CD4-positive, alpha-beta memory T cell (primary cell): ENCODE measurements around the gene HRH3. TPM values are rescaled to one million over a fixed set of nuclear protein-coding genes. Genes with fewer than 3 reads are reported as not detected.

Source experiments
- CTCF ChIA-PET: fragments of 350-600 bp; sonication (Branson Sonifier 250); formaldehyde crosslinking; loops from one replicate; lab custom pipeline; 2021; ENCODE audit warnings: inconsistent platforms; ENCODE audit not compliant: partially characterized antibody; lab: Charles Lee
- POLR2A ChIA-PET: fragments of 350-600 bp; sonication (Branson Sonifier 250); formaldehyde crosslinking; loops from one replicate; lab custom pipeline; 2021; ENCODE audit not compliant: partially characterized antibody; lab: Charles Lee
- DNase-seq, 5 donors: peaks; one replicate each; pipeline versions ENCODE4 v3.0.0 to v3.0.0-alpha.2; 2020 to 2022; ENCODE audit warnings: mixed read lengths in 1 of 5
- H3K27ac ChIP-seq: one replicate; pipeline ENCODE4 v1.7.0; 2013; ENCODE audit warnings: low read depth, low read length
- H3K27me3 ChIP-seq: 2 replicates; pipeline ENCODE4 v1.7.0; 2013; ENCODE audit warnings: mild to moderate bottlenecking, low read length, moderate library complexity; ENCODE audit not compliant: insufficient read depth
- H3K36me3 ChIP-seq: 2 replicates; pipeline ENCODE4 v1.7.0; 2013; ENCODE audit warnings: mild to moderate bottlenecking, low read length, moderate library complexity; ENCODE audit not compliant: insufficient read depth
- H3K4me1 ChIP-seq: 2 replicates; pipeline ENCODE4 v1.7.0; 2013; ENCODE audit warnings: mild to moderate bottlenecking, low read length, moderate library complexity; ENCODE audit not compliant: insufficient read depth
- H3K4me3 ChIP-seq, 2 donors: one replicate each; pipeline ENCODE4 v1.7.0; 2013; ENCODE audit warnings: low read length in 2 of 2, mild to moderate bottlenecking in 1 of 2
- H3K9me3 ChIP-seq, 2 donors: one replicate each; pipeline ENCODE4 v1.7.0; 2013; ENCODE audit warnings: low read length in 2 of 2, control low read depth in 1 of 2; ENCODE audit not compliant: control insufficient read depth in 1 of 2
- H3K27ac Mint-ChIP-seq, 7 donors: one replicate each; pipeline ENCODE4 v1.8.0; 2020 to 2021; ENCODE audit warnings: mixed read lengths in 7 of 7, mild to moderate bottlenecking in 6 of 7, inconsistent platforms in 3 of 7, moderate library complexity in 3 of 7
- H3K27me3 Mint-ChIP-seq, 2 donors: one replicate each; pipeline ENCODE4 v1.8.0; 2020 to 2021; ENCODE audit warnings: mixed read lengths in 2 of 2
- H3K36me3 Mint-ChIP-seq, 2 donors: one replicate each; pipeline ENCODE4 v1.8.0; 2020 to 2021; ENCODE audit warnings: mixed read lengths in 2 of 2, inconsistent platforms in 1 of 2, mild to moderate bottlenecking in 1 of 2
- H3K4me1 Mint-ChIP-seq, 4 donors: one replicate each; pipeline ENCODE4 v1.8.0; 2020 to 2021; ENCODE audit warnings: mixed read lengths in 4 of 4, mild to moderate bottlenecking in 1 of 4
- H3K4me3 Mint-ChIP-seq, 8 donors: one replicate each; pipeline ENCODE4 v1.8.0; 2020 to 2021; ENCODE audit warnings: mixed read lengths in 8 of 8, mild to moderate bottlenecking in 7 of 8, moderate library complexity in 6 of 8, inconsistent platforms in 3 of 8
- H3K9me3 Mint-ChIP-seq, 8 donors: one replicate each; pipeline ENCODE4 v1.8.0; 2020 to 2021; ENCODE audit warnings: mixed read lengths in 8 of 8, mild to moderate bottlenecking in 5 of 8, inconsistent platforms in 3 of 8, moderate library complexity in 1 of 8
- intact Hi-C: fragments of 100-400 bp; cut with micrococcal nuclease; formaldehyde crosslinking; loops from one replicate; pipeline ENCODE4 v1.15.1; 2023
- polyA plus RNA-seq, 2 donors: library from polyadenylated mRNA; unstranded; fragments of 300-500 nt; fragmentation: Illumina TruSeq; gene quantifications; one replicate each; pipeline ENCODE4 v1.2.3, GENCODE V29; 2021
- total RNA-seq, 2 experiments: library from RNA; stranded (reverse); gene quantifications; one replicate each; pipeline ENCODE4 v1.2.3, GENCODE V29; 2021

HRH3 gene
- total and polyA plus RNA-seq, 4 experiments from 2014 or later: not detected

DNA sequence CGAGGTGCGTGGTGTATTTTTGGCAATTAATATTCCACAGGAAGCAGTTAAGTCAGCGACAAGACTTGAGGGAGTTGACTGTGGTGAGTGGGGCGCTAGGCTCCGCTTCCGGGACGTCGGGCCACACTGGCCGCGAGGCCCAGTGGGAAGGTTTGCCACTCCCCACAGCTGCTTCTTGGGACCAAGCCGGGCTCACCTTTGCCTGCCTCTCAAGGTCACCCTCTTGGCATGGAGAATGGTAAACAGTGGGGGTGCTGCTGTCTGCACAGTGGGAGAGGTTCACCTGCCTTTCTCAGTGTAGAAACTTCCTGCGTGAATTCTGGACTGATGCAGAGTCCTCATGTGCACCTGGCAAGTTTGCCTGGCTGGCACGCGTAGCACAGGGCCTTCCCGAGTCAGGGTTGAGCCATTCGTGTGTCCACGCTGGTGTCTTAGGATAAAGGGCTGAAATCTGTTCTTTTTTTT lies 24.6 kb upstream of the HRH3 start:
- peaks cover 13 to 17% of the 10 kb centered on the region in 2 donors for H3K36me3 Mint-ChIP-seq
- H3K4me3 Mint-ChIP-seq: no peak overlapping the region
- no peak overlapping the region for H3K4me3 ChIP-seq
- intact Hi-C loops: no loop called here
- no peaks in the 10 kb centered on the region for H3K27me3 Mint-ChIP-seq
- H3K9me3 ChIP-seq: no peaks in the 10 kb centered on the region
- H3K9me3 Mint-ChIP-seq: peaks cover 0 to 2% (median 0%) of the 10 kb centered on the region in 8 donors
- H3K4me1 Mint-ChIP-seq: peaks cover 20 to 73% (median 39%) of the 10 kb centered on the region in 4 donors
- no peak for DNase-seq
- H3K27me3 ChIP-seq: no peaks in the 10 kb centered on the region
- H3K4me1 ChIP-seq: peaks cover 30% of the 10 kb centered on the region
- no peak overlapping the region for H3K27ac Mint-ChIP-seq
- H3K27ac ChIP-seq: no peak overlapping the region
- POLR2A ChIA-PET: no interaction called here
- H3K36me3 ChIP-seq: peaks cover 7% of the 10 kb centered on the region
- CTCF ChIA-PET: interaction anchor here (0.9 kb wide), 1 partner anchor 56 kb away, joined by 3 read pairs; no protein-coding TSS in a partner anchor

- intact Hi-C loops: no loop called here
- peaks cover 13 to 17% of the 10 kb centered on the region in 2 donors for H3K36me3 Mint-ChIP-seq
- peaks cover 23 to 76% (median 44%) of the 10 kb centered on the region in 4 donors for H3K4me1 Mint-ChIP-seq
- ChIA-PET CTCF (no interaction called here), POLR2A (no interaction called here)
- peaks cover 36% of the 10 kb centered on the region for H3K4me1 ChIP-seq
- H3K27ac ChIP-seq: no peak overlapping the region
- no peak for DNase-seq
- H3K9me3 ChIP-seq: no peaks in the 10 kb centered on the region
- H3K9me3 Mint-ChIP-seq: peaks cover 0 to 2% (median 0%) of the 10 kb centered on the region in 8 donors
- peak overlapping the region in 1 of 7 donors; percentile 66 for H3K27ac Mint-ChIP-seq
- H3K4me3 Mint-ChIP-seq: no peak overlapping the region
- H3K27me3 Mint-ChIP-seq: no peaks in the 10 kb centered on the region
- no peaks in the 10 kb centered on the region for H3K27me3 ChIP-seq
- H3K4me3 ChIP-seq: no peak overlapping the region
- peaks cover 7% of the 10 kb centered on the region for H3K36me3 ChIP-seq
Measured at GRCh38 chr20:62243906-62244515, 23.9 kb upstream of the HRH3 start.

- Histone ChIP-seq H3K27me3 (no peaks in the 10 kb centered on the region), H3K27ac (no peak overlapping the region), H3K4me3 (no peak overlapping the region), H3K36me3 (peaks cover 7% of the 10 kb centered on the region), H3K4me1 (peaks cover 37% of the 10 kb centered on the region), H3K9me3 (no peaks in the 10 kb centered on the region)
- DNase-seq: no peak
- Mint-ChIP-seq H3K27ac (no peak overlapping the region), H3K4me3 (no peak overlapping the region), H3K4me1 (peaks cover 24 to 73% (median 46%) of the 10 kb centered on the region in 4 donors), H3K9me3 (peaks cover 0 to 2% (median 0%) of the 10 kb centered on the region in 8 donors), H3K27me3 (peaks cover 0 to under 1% of the 10 kb centered on the region in 2 donors), H3K36me3 (peaks cover 13 to 17% of the 10 kb centered on the region in 2 donors)
- POLR2A ChIA-PET: no interaction called here
- CTCF ChIA-PET: no interaction called here
- intact Hi-C loops: no loop called here
Measured at GRCh38 chr20:62243106-62243505, 23.0 kb upstream of the HRH3 start.

DNA sequence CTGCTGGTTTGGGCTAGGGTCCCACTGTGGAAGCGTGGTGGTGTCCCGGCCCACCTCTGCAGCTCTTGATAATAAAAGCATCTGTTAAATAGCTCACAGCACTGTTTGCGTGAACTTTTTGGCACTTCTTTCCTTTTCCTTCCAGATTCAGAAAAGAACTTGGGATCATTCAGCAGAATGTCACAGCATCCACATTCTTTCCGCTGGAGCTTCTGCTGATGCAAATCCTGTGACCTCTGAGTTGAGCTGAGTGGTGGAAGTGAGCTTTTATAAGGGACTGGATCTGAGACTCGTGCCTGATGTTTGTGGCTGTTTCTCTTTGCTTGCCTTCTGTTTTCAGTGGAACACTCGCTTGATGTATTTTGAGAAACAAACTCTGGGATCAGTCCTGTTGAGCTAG lies 22.1 kb upstream of the HRH3 start:
- H3K27me3 ChIP-seq: no peaks in the 10 kb centered on the region
- H3K36me3 ChIP-seq: peaks cover 7% of the 10 kb centered on the region
- Mint-ChIP-seq H3K27me3 (peaks cover 0 to 3% of the 10 kb centered on the region in 2 donors), H3K27ac (peak overlapping the region in 4 of 7 donors; percentile 2 to 77 (median 32)), H3K9me3 (peaks cover 0 to 2% (median 0%) of the 10 kb centered on the region in 8 donors), H3K4me1 (peaks cover 28 to 80% (median 51%) of the 10 kb centered on the region in 4 donors), H3K36me3 (peaks cover 13 to 17% of the 10 kb centered on the region in 2 donors), H3K4me3 (peak overlapping the region in 2 of 8 donors; percentile 28 to 54)
- H3K9me3 ChIP-seq: no peaks in the 10 kb centered on the region
- peaks cover 45% of the 10 kb centered on the region for H3K4me1 ChIP-seq
- ChIA-PET POLR2A (no interaction called here), CTCF (interaction anchor here (1.0 kb wide), 1 partner anchor 231 kb away, joined by 5 read pairs; no protein-coding TSS in a partner anchor)
- no peak overlapping the region for H3K4me3 ChIP-seq
- no peak for DNase-seq
- intact Hi-C loops: no loop called here
- H3K27ac ChIP-seq: no peak overlapping the region

- Mint-ChIP-seq H3K4me1 (peaks cover 28 to 74% (median 44%) of the 10 kb centered on the region in 4 donors), H3K4me3 (peak overlapping the region in 7 of 8 donors; percentile 22 to 59 (median 39)), H3K27me3 (peaks cover 0 to 3% of the 10 kb centered on the region in 2 donors), H3K9me3 (no peaks in the 10 kb centered on the region), H3K36me3 (peaks cover 13 to 17% of the 10 kb centered on the region in 2 donors), H3K27ac (peak overlapping the region in 5 of 7 donors; percentile 29 to 77 (median 48))
- intact Hi-C loops: no loop called here
- Histone ChIP-seq H3K36me3 (peaks cover 7% of the 10 kb centered on the region), H3K9me3 (no peaks in the 10 kb centered on the region), H3K4me1 (peaks cover 43% of the 10 kb centered on the region), H3K27me3 (no peaks in the 10 kb centered on the region), H3K4me3 (no peak overlapping the region), H3K27ac (no peak overlapping the region)
- ChIA-PET POLR2A (no interaction called here), CTCF (no interaction called here)
- DNase-seq: no peak
Measured at GRCh38 chr20:62241506-62241905, 21.4 kb upstream of the HRH3 start.

DNA sequence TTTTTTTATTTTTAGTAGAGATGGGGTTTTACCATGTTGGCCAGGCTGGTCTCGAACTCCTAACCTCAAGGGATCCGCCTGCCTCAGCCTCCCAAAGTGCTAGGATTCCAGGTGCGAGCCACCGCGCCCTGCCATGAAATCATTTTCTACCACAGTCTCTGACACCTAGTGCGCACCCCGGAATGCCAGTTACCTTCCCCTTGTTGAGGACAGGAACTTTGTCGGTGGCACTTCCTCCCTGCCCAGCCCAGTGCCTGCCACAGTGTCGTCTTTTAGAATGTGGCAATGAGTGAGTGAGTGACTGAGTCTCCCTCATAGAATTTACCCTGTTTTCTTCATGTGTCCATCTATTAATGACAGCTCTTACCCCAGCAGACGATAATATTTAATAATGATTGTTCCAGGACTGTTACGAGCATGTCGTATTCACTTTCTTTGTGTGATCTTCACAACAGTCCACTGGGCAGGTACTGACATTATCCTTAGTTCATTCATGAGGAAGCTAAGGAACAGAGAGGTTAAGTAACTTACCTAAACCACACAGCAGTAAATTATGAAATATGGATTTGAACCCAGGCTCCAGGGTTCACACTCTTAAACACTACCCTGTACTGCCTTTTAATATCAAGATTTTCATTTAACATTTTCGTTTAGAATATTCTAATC lies 20.1 kb upstream of the HRH3 start:
- no peaks in the 10 kb centered on the region for H3K9me3 ChIP-seq
- Mint-ChIP-seq H3K9me3 (no peaks in the 10 kb centered on the region), H3K27ac (peak overlapping the region in 5 of 7 donors; percentile 11 to 88 (median 25)), H3K4me3 (peak overlapping the region; percentile 80 to 88 (median 85)), H3K4me1 (peaks cover 27 to 61% (median 43%) of the 10 kb centered on the region in 4 donors), H3K36me3 (peaks cover 13 to 16% of the 10 kb centered on the region in 2 donors), H3K27me3 (peaks cover 0 to 3% of the 10 kb centered on the region in 2 donors)
- no peak for DNase-seq
- no peak overlapping the region for H3K4me3 ChIP-seq
- H3K36me3 ChIP-seq: peaks cover 7% of the 10 kb centered on the region
- peaks cover 38% of the 10 kb centered on the region for H3K4me1 ChIP-seq
- H3K27me3 ChIP-seq: no peaks in the 10 kb centered on the region
- ChIA-PET POLR2A (no interaction called here), CTCF (no interaction called here)
- H3K27ac ChIP-seq: no peak overlapping the region
- intact Hi-C loops: no loop called here
